HT-29 (cell line): ENCODE data around the gene BPTF. TPM values are rescaled to one million over a fixed set of nuclear protein-coding genes. Genes with fewer than 3 reads are reported as not detected.
"Not testable (repeated sequence)": the region's sequence is repeated elsewhere in the genome, so short reads cannot be mapped to it uniquely, and the experiment has no call there.

Experiments used
- DNase-seq: peaks from one replicate; pipeline ENCODE4 v3.0.0-alpha.2; 2015; ENCODE audit warnings: low spot score
- small RNA-seq: library from RNA; depleted of rRNA; stranded (forward); fragments of <200 nt; gene quantifications from one replicate; pipeline ENCODE3, GENCODE V24; 2014
- total RNA-seq: library from RNA; depleted of rRNA; stranded (reverse); fragments of >200 nt; shearing (Covaris generic); gene quantifications from 2 replicates; pipeline ENCODE4 v1.2.3, GENCODE V29; 2014; rRNA removed

BPTF gene
- total RNA-seq, 1 experiment from 2014 or later: 70.6 TPM

GRCh38 chr17:68004201-68004600, 178.9 kb downstream of the BPTF start:
- no peak for DNase-seq

- DNase-seq: no peak
Observed at GRCh38 chr17:68006797-68007196, 181.5 kb downstream of the BPTF start.

- DNase-seq: peak; percentile 63
Observed at GRCh38 chr17:68011199-68011665, 185.9 kb downstream of the BPTF start.

DNA sequence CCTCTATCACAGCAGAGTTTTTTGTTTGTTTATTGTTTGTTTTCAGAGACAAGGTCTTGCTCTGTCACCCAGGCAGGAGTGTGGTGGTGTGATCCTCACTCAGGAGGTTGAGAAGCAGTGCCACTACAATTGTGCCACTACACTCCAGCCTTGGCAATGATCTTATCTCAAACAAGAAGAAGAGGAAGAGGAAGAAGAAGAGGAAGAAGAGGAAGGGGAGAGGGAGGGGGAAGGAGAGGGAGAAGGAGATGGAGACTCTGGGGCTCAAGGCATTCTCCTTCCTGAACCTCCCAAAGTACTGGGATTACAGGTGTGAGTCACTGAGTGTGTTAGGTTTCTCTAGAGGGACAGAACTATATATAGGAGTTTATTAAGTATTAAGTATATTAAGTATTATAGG, 188.1 kb downstream of the BPTF start:
- DNase-seq: no peak

- DNase-seq: no peak
Observed at GRCh38 chr17:68015081-68015723, 189.9 kb downstream of the BPTF start.

GRCh38 chr17:68016838-68017237, 191.5 kb downstream of the BPTF start:
- no peak for DNase-seq

- DNase-seq: not testable (repeated sequence)
Observed at GRCh38 chr17:68018493-68018892, 193.2 kb downstream of the BPTF start.

DNA sequence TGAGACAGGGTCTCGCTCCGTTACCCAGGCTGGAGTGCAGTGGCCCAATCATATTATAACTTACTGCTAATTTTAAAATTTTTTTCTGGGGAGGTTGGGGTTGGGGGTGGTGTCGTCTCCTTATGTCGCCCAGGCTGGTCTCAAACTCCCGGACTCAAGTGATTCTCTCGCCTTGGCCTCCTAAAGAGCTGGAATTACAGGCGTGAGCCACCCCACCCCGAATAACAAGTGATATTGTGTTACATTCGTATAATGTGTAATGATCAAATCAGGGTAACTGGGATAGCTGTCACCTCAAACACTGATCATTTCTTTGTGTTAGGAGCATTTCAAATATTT, 194.0 kb downstream of the BPTF start:
- DNase-seq: no peak

DNA sequence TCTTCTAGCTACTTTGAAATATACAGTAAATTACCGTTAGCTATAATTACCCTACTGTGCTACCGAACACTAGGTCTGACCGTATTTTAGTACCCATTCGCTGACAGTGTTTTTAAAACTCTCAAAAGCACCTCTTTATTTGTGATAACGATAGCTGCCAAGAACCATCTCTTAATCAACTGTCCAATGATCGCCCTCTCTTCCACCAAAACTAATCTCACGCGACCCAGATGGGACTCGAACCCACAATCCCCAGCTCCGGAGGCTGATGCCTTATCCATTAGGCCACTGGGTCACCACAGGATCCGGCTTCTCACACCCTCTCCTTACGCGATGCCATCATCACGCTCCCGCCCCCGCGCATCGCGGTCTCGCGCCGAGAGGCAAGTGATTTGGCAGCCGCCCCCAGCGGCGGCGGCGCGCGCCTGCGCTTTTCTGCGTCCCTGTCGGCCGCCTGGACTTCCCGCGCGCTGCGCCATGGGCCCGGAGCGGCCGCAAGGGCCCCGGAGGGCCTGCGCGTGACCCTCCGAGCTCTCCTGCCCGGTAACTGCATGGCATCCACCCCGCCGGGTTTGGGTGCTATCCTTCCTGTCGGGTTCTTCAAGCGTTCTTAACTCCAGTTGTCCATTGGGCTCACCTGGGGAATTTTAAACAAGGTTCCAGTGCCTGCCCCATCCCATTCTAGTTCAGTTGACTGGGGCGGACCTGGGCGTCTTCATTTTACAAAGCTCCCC, 194.5 kb downstream of the BPTF start:
- peak; percentile 100 for DNase-seq

- DNase-seq: peak; percentile 75
Observed at GRCh38 chr17:68020409-68020756, 195.1 kb downstream of the BPTF start.

DNA sequence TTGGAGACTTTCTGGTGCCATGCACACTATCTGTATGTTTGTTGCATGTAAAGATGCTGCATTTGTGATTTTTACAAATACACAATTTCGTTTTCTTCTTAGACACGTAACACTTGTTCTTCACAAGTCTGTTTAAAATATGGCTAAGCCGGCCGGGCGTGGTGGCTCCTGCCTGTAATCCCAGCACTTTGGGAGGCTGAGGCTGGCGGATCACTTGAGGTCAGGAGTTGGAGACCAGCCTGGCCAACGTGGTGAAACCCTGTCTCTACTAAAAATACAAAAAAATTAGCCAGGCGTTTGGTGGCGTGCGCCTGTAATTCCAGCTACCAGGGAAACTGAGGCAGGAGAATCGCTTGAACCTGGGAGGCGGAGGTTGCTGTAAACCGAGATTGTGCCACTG, 195.5 kb downstream of the BPTF start:
- DNase-seq: not testable (repeated sequence)

- no peak for DNase-seq
Observed at GRCh38 chr17:68021963-68022362, 196.7 kb downstream of the BPTF start.

DNA sequence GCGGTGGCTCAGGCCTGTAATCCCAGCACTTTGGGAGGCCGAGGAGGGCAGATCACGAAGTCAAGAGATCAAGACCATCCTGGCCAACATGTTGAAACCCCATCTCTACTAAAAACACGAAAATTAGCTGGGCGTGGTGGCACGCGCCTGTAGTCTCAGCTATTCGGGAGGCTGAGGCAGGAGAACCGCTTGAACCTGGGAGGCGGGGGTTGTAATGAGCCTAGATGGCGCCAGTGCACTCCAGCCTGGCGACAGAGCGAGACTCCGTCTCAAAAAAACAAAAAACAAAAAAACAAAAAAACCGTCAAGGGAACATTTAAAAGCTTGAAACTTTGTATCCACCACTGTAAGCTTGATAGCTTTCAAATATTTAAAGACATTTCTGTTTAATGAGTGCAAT, 197.2 kb downstream of the BPTF start:
- DNase-seq: not testable (repeated sequence)

GRCh38 chr17:68029512-68030215, 204.4 kb downstream of the BPTF start:
- no peak for DNase-seq

Small RNA genes within 50 kb of the gene (small RNA-seq; reads per million reads assigned to genes)
- not detected for gene RN7SL622P

Other genes with a start within 250 kb of the BPTF start
- gene NOL11, start 107.6 kb upstream of the BPTF start, total RNA-seq: 37.6 and 43.9 TPM in 2 replicates
- gene C17orf58, start 171.0 kb downstream of the BPTF start, total RNA-seq: 40.7 and 45.7 TPM in 2 replicates
- 148 and 150 TPM in 2 replicates for gene KPNA2, start 210.2 kb downstream of the BPTF start, total RNA-seq